ENCODE measurements around the gene ECT2L. TPM values are rescaled to one million over a fixed set of nuclear protein-coding genes. Genes with fewer than 3 reads are reported as not detected.

ECT2L gene
- total and polyA plus RNA-seq, 2 of the 13 experiments (the other 11 are each of a cell fraction or from before 2014, with no cell fraction given), result 0.12 TPM; not detected in 1

- Histone ChIP-seq H2AFZ (ENCODE audit: low read length) (no peak overlapping the region), H3K79me2 (ENCODE audit: insufficient read depth, low read length) (no peaks in the 10 kb centered on the region), H4K20me1 (ENCODE audit: insufficient read depth, low read length) (no peaks in the 10 kb centered on the region), H3K9me3 (ENCODE audit: low read length) (no peaks in the 10 kb centered on the region), H3K4me2 (ENCODE audit: low read depth, low read length) (no peak overlapping the region), H3K9ac (ENCODE audit: insufficient read depth, low read depth, low read length) (no peak overlapping the region), H3K27me3 (ENCODE audit: control insufficient read depth in 1 of 2, insufficient read depth in 2 of 2, low read length in 2 of 2) (no peaks in the 10 kb centered on the region), H3K4me1 (ENCODE audit: insufficient read depth, low read length) (no peaks in the 10 kb centered on the region), H3K36me3 (replicated peaks in 1 of 2; ENCODE audit: control insufficient read depth in 1 of 2, insufficient read depth in 2 of 2, low read length in 2 of 2) (peaks cover 4 to 17% of the 10 kb centered on the region in 2 experiments; a peak in 4 of 5 replicates), H3K4me3 (replicated peaks in 1 of 3; ENCODE audit: insufficient read depth in 1 of 3, low read depth in 2 of 3, low read length in 3 of 3) (no peak overlapping the region), H3K27ac (ENCODE audit: extremely low read length, insufficient read depth, low read length) (no peak overlapping the region)
- in situ Hi-C loops (cut with HindIII; ENCODE audit: extremely low pct_ligation_motif_present, low pct_unique_long_range_greater_than_20kb), result no loop called here
- ATAC-seq (no peak), DNase-seq (ENCODE audit: low spot score) (no peak), FAIRE-seq (no peak)
- BruUV-seq (replicated peaks), result no TSS peak
- ChIA-PET POLR2A (no interaction called here), CTCF (ENCODE audit: low intra/inter-chr PET ratio, low total read pairs) (no interaction called here)
- TF ChIP-seq MAFF (IDR thresholded peaks at IDR 0.05; ENCODE audit: low read depth, low read length) (peak; percentile 38; the same call in 1 of the 2 replicates), MAFK (conservative IDR thresholded peaks at IDR 0.05 in 1 of 2, IDR thresholded peaks at IDR 0.05 in 1 of 2; ENCODE audit: low read length in 2 of 2) (peak; percentile 44 to 65; a peak in 3 of 4 replicates), ZNF205 (CRISPR knock-in tag; IDR thresholded peaks at IDR 0.05) (no peak)
- TF ChIP-seq, protein P1, sequence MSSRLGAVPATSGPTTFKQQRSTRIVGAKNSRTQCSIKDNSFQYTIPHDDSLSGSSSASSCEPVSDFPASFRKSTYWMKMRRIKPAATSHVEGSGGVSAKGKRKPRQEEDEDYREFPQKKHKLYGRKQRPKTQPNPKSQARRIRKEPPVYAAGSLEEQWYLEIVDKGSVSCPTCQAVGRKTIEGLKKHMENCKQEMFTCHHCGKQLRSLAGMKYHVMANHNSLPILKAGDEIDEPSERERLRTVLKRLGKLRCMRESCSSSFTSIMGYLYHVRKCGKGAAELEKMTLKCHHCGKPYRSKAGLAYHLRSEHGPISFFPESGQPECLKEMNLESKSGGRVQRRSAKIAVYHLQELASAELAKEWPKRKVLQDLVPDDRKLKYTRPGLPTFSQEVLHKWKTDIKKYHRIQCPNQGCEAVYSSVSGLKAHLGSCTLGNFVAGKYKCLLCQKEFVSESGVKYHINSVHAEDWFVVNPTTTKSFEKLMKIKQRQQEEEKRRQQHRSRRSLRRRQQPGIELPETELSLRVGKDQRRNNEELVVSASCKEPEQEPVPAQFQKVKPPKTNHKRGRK (CRISPR knock-in tag; IDR thresholded peaks at IDR 0.05), result no peak
- 97% methylated on average over 2 of the region's 2 CpGs for WGBS (ENCODE audit: low lambda C conversion rate)
- intact Hi-C loops (cut with micrococcal nuclease; ENCODE audit: unreplicated experiment), result no loop called here
Observed at GRCh38 chr6:138943089-138943625, 147.3 kb downstream of the ECT2L start.

GRCh38 chr6:138944412-138944811 is 148.5 kb downstream of the ECT2L start:
- POLR2A ChIA-PET, result no interaction called here
- Histone ChIP-seq H2AFZ (ENCODE audit: low read length) (no peak overlapping the region), H3K27me3 (ENCODE audit: control insufficient read depth in 1 of 2, insufficient read depth in 2 of 2, low read length in 2 of 2) (no peaks in the 10 kb centered on the region), H3K36me3 (replicated peaks in 1 of 2; ENCODE audit: control insufficient read depth in 1 of 2, insufficient read depth in 2 of 2, low read length in 2 of 2) (peaks cover 4 to 17% of the 10 kb centered on the region in 2 experiments; a peak in 4 of 5 replicates), H4K20me1 (ENCODE audit: insufficient read depth, low read length) (no peaks in the 10 kb centered on the region), H3K4me3 (replicated peaks in 1 of 3; ENCODE audit: insufficient read depth in 1 of 3, low read depth in 2 of 3, low read length in 3 of 3) (no peak overlapping the region), H3K27ac (ENCODE audit: extremely low read length, insufficient read depth, low read length) (no peak overlapping the region), H3K4me1 (ENCODE audit: insufficient read depth, low read length) (no peaks in the 10 kb centered on the region), H3K4me2 (ENCODE audit: low read depth, low read length) (no peak overlapping the region), H3K9me3 (ENCODE audit: low read length) (no peaks in the 10 kb centered on the region), H3K9ac (ENCODE audit: insufficient read depth, low read depth, low read length) (no peak overlapping the region), H3K79me2 (ENCODE audit: insufficient read depth, low read length) (peaks cover 6% of the 10 kb centered on the region)
- TF ChIP-seq MAFK (conservative IDR thresholded peaks at IDR 0.05 in 1 of 2, IDR thresholded peaks at IDR 0.05 in 1 of 2; ENCODE audit: low read length in 2 of 2) (peak in 1 of 2 experiments; percentile 57; a peak in 3 of 4 replicates), MAFF (IDR thresholded peaks at IDR 0.05; ENCODE audit: low read depth, low read length) (0 out of 2 replicates have a peak, but pooled peaks have one; percentile 39), NFE2L2 (IDR thresholded peaks at IDR 0.05; ENCODE audit: low read length) (peak; percentile 56), ZBTB1 (CRISPR knock-in tag; IDR thresholded peaks at IDR 0.05; ENCODE audit: borderline replicate concordance) (no peak), ZFP62 (CRISPR knock-in tag; IDR thresholded peaks at IDR 0.05) (no peak), FOXK2 (IDR thresholded peaks at IDR 0.05) (no peak)
- TF ChIP-seq, protein P2, sequence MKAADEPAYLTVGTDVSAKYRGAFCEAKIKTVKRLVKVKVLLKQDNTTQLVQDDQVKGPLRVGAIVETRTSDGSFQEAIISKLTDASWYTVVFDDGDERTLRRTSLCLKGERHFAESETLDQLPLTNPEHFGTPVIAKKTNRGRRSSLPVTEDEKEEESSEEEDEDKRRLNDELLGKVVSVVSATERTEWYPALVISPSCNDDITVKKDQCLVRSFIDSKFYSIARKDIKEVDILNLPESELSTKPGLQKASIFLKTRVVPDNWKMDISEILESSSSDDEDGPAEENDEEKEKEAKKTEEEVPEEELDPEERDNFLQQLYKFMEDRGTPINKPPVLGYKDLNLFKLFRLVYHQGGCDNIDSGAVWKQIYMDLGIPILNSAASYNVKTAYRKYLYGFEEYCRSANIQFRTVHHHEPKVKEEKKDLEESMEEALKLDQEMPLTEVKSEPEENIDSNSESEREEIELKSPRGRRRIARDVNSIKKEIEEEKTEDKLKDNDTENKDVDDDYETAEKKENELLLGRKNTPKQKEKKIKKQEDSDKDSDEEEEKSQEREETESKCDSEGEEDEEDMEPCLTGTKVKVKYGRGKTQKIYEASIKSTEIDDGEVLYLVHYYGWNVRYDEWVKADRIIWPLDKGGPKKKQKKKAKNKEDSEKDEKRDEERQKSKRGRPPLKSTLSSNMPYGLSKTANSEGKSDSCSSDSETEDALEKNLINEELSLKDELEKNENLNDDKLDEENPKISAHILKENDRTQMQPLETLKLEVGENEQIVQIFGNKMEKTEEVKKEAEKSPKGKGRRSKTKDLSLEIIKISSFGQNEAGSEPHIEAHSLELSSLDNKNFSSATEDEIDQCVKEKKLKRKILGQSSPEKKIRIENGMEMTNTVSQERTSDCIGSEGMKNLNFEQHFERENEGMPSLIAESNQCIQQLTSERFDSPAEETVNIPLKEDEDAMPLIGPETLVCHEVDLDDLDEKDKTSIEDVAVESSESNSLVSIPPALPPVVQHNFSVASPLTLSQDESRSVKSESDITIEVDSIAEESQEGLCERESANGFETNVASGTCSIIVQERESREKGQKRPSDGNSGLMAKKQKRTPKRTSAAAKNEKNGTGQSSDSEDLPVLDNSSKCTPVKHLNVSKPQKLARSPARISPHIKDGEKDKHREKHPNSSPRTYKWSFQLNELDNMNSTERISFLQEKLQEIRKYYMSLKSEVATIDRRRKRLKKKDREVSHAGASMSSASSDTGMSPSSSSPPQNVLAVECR (CRISPR knock-in tag; IDR thresholded peaks at IDR 0.05; ENCODE audit: borderline replicate concordance), result no peak
- 96% methylated on average over 1 of the region's 1 CpG for WGBS (ENCODE audit: low lambda C conversion rate)
- FAIRE-seq (no peak), ATAC-seq (no peak), DNase-seq (ENCODE audit: low spot score) (no peak)
- CTCF ChIA-PET (ENCODE audit: low intra/inter-chr PET ratio, low total read pairs), result no interaction called here
- in situ Hi-C loops (cut with HindIII; ENCODE audit: extremely low pct_ligation_motif_present, low pct_unique_long_range_greater_than_20kb), result no loop called here
- BruUV-seq (replicated peaks), result no TSS peak
- intact Hi-C loops (cut with micrococcal nuclease; ENCODE audit: unreplicated experiment), result no loop called here
